Measurements from ENCODE around the gene CNTRL. TPM values are rescaled to one million over a fixed set of nuclear protein-coding genes. Genes with fewer than 3 reads are reported as not detected.

CNTRL gene
- total RNA-seq, 2 experiments from 2014 or later, result 62.8 to 69.8 TPM

DNA sequence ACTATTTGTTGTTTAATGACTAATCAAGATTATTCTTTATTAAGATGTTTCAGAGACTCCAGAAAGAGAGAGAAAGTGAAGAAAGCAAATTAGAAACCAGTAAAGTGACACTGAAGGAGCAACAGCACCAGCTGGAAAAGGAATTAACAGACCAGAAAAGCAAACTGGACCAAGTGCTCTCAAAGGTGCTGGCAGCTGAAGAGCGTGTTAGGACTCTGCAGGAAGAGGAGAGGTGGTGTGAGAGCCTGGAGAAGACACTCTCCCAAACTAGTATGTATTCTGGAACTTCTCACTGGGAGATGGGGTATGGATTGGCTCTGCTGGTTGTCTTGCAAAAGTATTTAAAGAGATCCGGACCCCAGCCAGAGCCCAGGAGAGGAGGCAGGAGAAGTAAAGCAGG lies 93.3 kb downstream of the CNTRL start:
- DNase-seq (no peak), ATAC-seq (no peak)
- ChIA-PET CTCF (interaction anchor here (1.0 to 3.1 kb wide), 4 partner anchors 8 to 335 kb away, joined by 3 to 15 read pairs (median 6); no protein-coding TSS in a partner anchor), POLR2A (interaction anchor here (1.3 kb wide), 1 partner anchor 16 kb away, joined by 3 read pairs; no protein-coding TSS in a partner anchor)
- TF ChIP-seq, protein P1, sequence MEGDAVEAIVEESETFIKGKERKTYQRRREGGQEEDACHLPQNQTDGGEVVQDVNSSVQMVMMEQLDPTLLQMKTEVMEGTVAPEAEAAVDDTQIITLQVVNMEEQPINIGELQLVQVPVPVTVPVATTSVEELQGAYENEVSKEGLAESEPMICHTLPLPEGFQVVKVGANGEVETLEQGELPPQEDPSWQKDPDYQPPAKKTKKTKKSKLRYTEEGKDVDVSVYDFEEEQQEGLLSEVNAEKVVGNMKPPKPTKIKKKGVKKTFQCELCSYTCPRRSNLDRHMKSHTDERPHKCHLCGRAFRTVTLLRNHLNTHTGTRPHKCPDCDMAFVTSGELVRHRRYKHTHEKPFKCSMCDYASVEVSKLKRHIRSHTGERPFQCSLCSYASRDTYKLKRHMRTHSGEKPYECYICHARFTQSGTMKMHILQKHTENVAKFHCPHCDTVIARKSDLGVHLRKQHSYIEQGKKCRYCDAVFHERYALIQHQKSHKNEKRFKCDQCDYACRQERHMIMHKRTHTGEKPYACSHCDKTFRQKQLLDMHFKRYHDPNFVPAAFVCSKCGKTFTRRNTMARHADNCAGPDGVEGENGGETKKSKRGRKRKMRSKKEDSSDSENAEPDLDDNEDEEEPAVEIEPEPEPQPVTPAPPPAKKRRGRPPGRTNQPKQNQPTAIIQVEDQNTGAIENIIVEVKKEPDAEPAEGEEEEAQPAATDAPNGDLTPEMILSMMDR (IDR thresholded peaks at IDR 0.05), result no peak
- Mint-ChIP-seq H3K4me1 (ENCODE audit: low read depth) (peaks cover 20% of the 10 kb centered on the region), H3K27ac (peak overlapping the region; percentile 43), H3K36me3 (ENCODE audit: low read depth) (peaks cover 63% of the 10 kb centered on the region), H3K9me3 (no peaks in the 10 kb centered on the region), H3K4me3 (no peak overlapping the region), H3K27me3 (no peaks in the 10 kb centered on the region)
- intact Hi-C loops (cut with micrococcal nuclease), result no loop called here

DNA sequence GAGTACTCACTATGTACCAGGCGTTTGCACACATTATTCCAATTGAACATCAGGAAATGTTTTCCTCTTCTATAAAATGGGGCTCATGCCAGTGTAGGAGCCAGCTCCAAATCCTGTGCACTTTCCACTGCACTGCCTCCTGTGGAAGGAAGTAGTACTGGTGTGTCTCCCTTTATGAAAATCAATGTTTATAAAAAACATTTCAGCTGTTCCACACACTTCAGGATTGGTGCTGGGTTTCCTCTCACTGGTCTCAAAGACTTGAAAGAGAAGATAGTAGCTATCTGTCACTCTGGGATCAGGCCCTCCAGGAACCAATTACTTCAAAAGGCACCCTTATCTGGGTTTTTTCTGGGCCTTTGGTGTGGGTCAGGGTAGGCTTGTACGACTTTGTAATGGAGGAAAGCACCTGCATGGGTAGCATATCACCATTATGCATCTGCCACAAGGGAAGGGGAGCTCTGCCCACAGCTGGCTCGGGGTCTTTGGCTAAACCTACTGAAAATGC lies 94.4 kb downstream of the CNTRL start:
- peak overlapping the region; percentile 56 for H3K27ac Mint-ChIP-seq
- no peaks in the 10 kb centered on the region for H3K27me3 Mint-ChIP-seq
- no peaks in the 10 kb centered on the region for H3K9me3 Mint-ChIP-seq
- intact Hi-C loops (cut with micrococcal nuclease), result no loop called here
- TF ChIP-seq, protein P1 (IDR thresholded peaks at IDR 0.05), result peak; percentile 44
- H3K4me3 Mint-ChIP-seq, result no peak overlapping the region
- POLR2A ChIA-PET, result interaction anchor here (0.6 to 1.8 kb wide), 4 partner anchors 10 to 17 kb away, joined by 3 to 6 read pairs (median 4); no protein-coding TSS in a partner anchor
- peaks cover 69% of the 10 kb centered on the region for H3K36me3 Mint-ChIP-seq (ENCODE audit: low read depth)
- CTCF ChIA-PET, result interaction anchor here (0.6 to 3.1 kb wide), 22 partner anchors 9 to 414 kb away, joined by 3 to 15 read pairs (median 4); no protein-coding TSS in a partner anchor
- DNase-seq, result peak; percentile 25
- ATAC-seq, result peak; percentile 76
- peaks cover 20% of the 10 kb centered on the region for H3K4me1 Mint-ChIP-seq (ENCODE audit: low read depth)

DNA sequence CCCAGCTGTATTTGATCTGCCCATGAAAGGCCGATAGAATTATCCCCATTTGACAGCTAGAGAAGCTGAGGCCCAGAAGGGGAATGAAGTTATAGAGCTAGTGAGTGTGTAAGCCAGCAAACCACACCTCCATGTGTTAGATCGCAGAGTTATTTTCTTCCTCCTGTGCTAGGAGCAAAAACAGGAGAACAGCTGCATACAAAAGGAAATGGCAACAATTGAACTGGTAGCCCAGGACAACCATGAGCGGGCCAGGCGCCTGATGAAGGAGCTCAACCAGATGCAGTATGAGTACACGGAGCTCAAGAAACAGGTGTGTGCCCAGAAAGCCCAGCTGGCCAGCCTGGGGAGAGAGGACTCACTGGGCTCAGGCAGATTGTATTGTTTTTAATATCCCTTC lies 96.5 kb downstream of the CNTRL start:
- H3K4me1 Mint-ChIP-seq (ENCODE audit: low read depth), result peaks cover 20% of the 10 kb centered on the region
- H3K27ac Mint-ChIP-seq, result peak overlapping the region; percentile 36
- no peaks in the 10 kb centered on the region for H3K9me3 Mint-ChIP-seq
- ChIA-PET CTCF (interaction anchor here (1.3 to 2.8 kb wide), 4 partner anchors 9 to 49 kb away, joined by 3 to 10 read pairs (median 5); no protein-coding TSS in a partner anchor), POLR2A (interaction anchor here (0.7 to 1.3 kb wide), 4 partner anchors 9 to 278 kb away, joined by 3 to 5 read pairs (median 4); no protein-coding TSS in a partner anchor)
- DNase-seq (no peak), ATAC-seq (no peak)
- no peak overlapping the region for H3K4me3 Mint-ChIP-seq
- H3K36me3 Mint-ChIP-seq (ENCODE audit: low read depth), result peaks cover 69% of the 10 kb centered on the region
- no peaks in the 10 kb centered on the region for H3K27me3 Mint-ChIP-seq
- intact Hi-C loops (cut with micrococcal nuclease), result no loop called here
- TF ChIP-seq, protein P1 (IDR thresholded peaks at IDR 0.05), result no peak

DNA sequence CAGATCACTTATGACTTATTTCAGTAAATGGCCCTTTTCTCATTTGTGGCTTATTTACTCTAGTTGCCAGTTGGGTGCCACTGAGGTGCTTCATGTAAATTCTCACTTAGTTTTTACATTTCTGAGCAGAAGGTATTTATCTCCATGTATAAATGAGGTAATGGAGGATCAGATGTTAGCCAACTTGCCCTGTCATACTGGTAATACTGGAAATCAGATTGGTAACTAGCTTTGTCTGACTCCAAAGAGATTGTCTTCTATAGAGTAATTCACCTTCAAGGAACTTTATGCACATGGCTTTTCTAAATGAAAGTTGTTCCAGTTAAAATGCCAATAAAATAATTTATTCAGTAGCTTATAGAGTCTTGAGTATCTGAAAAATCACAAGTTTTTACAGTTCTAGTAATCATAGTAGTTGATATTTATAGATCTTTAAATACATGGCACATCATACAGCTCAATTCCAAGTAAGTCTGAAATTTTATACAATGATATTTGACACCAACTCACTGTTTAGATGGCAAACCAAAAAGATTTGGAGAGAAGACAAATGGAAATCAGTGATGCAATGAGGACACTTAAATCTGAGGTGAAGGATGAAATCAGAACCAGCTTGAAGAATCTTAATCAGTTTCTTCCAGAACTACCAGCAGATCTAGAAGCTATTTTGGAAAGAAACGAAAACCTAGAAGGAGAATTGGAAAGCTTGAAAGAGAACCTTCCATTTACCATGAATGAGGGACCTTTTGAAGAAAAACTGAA lies 98.2 kb downstream of the CNTRL start:
- H3K9me3 Mint-ChIP-seq, result no peaks in the 10 kb centered on the region
- peaks cover 77% of the 10 kb centered on the region for H3K36me3 Mint-ChIP-seq (ENCODE audit: low read depth)
- ATAC-seq (no peak), DNase-seq (no peak)
- TF ChIP-seq, protein P1 (IDR thresholded peaks at IDR 0.05), result no peak
- peaks cover 15% of the 10 kb centered on the region for H3K4me1 Mint-ChIP-seq (ENCODE audit: low read depth)
- peak overlapping the region; percentile 65 for H3K27ac Mint-ChIP-seq
- no peaks in the 10 kb centered on the region for H3K27me3 Mint-ChIP-seq
- intact Hi-C loops (cut with micrococcal nuclease), result no loop called here
- CTCF ChIA-PET, result interaction anchor here (0.8 to 1.7 kb wide), 3 partner anchors 12 to 41 kb away, joined by 3 to 5 read pairs (median 3); no protein-coding TSS in a partner anchor
- H3K4me3 Mint-ChIP-seq, result no peak overlapping the region
- POLR2A ChIA-PET, result interaction anchor here (0.7 to 1.0 kb wide), 2 partner anchors 10 to 28 kb away, joined by 3 read pairs; no protein-coding TSS in a partner anchor

All from activated CD8-positive, alpha-beta T cell treated with anti-CD3 and anti-CD28 coated beads for 36 hours (primary cell).